ENCODE data around the gene GNPDA1. TPM values are rescaled to one million over a fixed set of nuclear protein-coding genes. Genes with fewer than 3 reads are reported as not detected.

Gene GNPDA1
- total and polyA plus RNA-seq, 8 donors = 4.1 to 15.5 (median 8.4) TPM

- Histone ChIP-seq H3K36me3 (peaks cover 0 to 49% (median 48%) of the 10 kb centered on the region in 3 donors), H3K9me3 (no peaks in the 10 kb centered on the region), H3K27ac (no peak overlapping the region), H3K4me3 (no peak overlapping the region), H3K27me3 (no peaks in the 10 kb centered on the region), H3K4me1 (no peaks in the 10 kb centered on the region)
- no peak for FAIRE-seq
- TF ChIP-seq CTCF (IDR thresholded peaks at IDR 0.05) = no peak
- ATAC-seq = no peak
- WGBS, 2 donors = 27 to 33% methylated on average over 2 of the region's 2 CpGs
- intact Hi-C loops (cut with DNase I) = no loop called here
- DNase-seq = no peak
Measured at GRCh38 chr5:141982626-141983025, 30.2 kb downstream of the GNPDA1 start.

- Histone ChIP-seq H3K9me3 (no peaks in the 10 kb centered on the region), H3K27ac (no peak overlapping the region), H3K4me3 (no peak overlapping the region), H3K4me1 (peaks cover 0 to 4% (median 0%) of the 10 kb centered on the region in 3 donors), H3K36me3 (peaks cover 0 to 61% (median 37%) of the 10 kb centered on the region in 3 donors), H3K27me3 (no peaks in the 10 kb centered on the region)
- intact Hi-C loops (cut with DNase I) = no loop called here
- DNase-seq = no peak
- FAIRE-seq = no peak
- ATAC-seq = no peak
- TF ChIP-seq CTCF (IDR thresholded peaks at IDR 0.05) = no peak
Measured at GRCh38 chr5:141978389-141978788, 34.4 kb downstream of the GNPDA1 start.

GRCh38 chr5:141976176-141976575 is 36.7 kb downstream of the GNPDA1 start:
- no peaks in the 10 kb centered on the region for H3K27me3 ChIP-seq
- peaks cover 0 to 4% (median under 1%) of the 10 kb centered on the region in 3 donors for H3K4me1 ChIP-seq
- H3K4me3 ChIP-seq = no peak overlapping the region
- DNase-seq (no peak), FAIRE-seq (no peak), ATAC-seq (no peak)
- no peaks in the 10 kb centered on the region for H3K9me3 ChIP-seq
- H3K27ac ChIP-seq = no peak overlapping the region
- WGBS, 2 donors = 94 to 96% methylated on average over 6 of the region's 6 CpGs
- TF ChIP-seq CTCF (IDR thresholded peaks at IDR 0.05) = no peak
- peaks cover 0 to 54% (median 21%) of the 10 kb centered on the region in 3 donors for H3K36me3 ChIP-seq
- intact Hi-C loops (cut with DNase I) = no loop called here

GRCh38 chr5:141973871-141974595 is 38.8 kb downstream of the GNPDA1 start:
- H3K4me3 ChIP-seq = no peak overlapping the region
- H3K27ac ChIP-seq = no peak overlapping the region
- intact Hi-C loops (cut with DNase I) = no loop called here
- no peak for TF ChIP-seq CTCF (IDR thresholded peaks at IDR 0.05)
- no peak for FAIRE-seq
- ATAC-seq = no peak
- H3K4me1 ChIP-seq = peaks cover 13 to 16% (median 16%) of the 10 kb centered on the region in 3 donors
- DNase-seq = no peak
- peaks cover 0 to 37% (median 13%) of the 10 kb centered on the region in 3 donors for H3K36me3 ChIP-seq
- H3K9me3 ChIP-seq = no peaks in the 10 kb centered on the region
- WGBS, 2 donors = 66 to 78% methylated on average over 1 of the region's 1 CpG
- no peaks in the 10 kb centered on the region for H3K27me3 ChIP-seq

All from pancreas (tissue), 10 donors.